Glomerular visceral epithelial cell (primary cell): Measurements from ENCODE around the gene SUGCT.
"Not testable (repeated sequence)": the region's sequence is repeated elsewhere in the genome, so short reads cannot be mapped to it uniquely, and the experiment has no call there.

Experiments
- DNase-seq: peaks from one replicate; pipeline ENCODE4 v3.0.0-alpha.2; 2016; ENCODE audit errors: extremely low spot score

SUGCT gene

GRCh38 chr7:40403703-40404476, 269.1 kb downstream of the SUGCT start:
- DNase-seq: no peak

- DNase-seq: no peak
These were observed 271.2 kb downstream of the SUGCT start for GRCh38 chr7:40405991-40406390.

GRCh38 chr7:40412323-40412722, 277.5 kb downstream of the SUGCT start:
- DNase-seq: no peak

- DNase-seq: not testable (repeated sequence)
These were observed 279.9 kb downstream of the SUGCT start for GRCh38 chr7:40414704-40415103.

- DNase-seq: no peak
These were observed 283.6 kb downstream of the SUGCT start for GRCh38 chr7:40418448-40418847.

- DNase-seq: no peak
These were observed 284.2 kb downstream of the SUGCT start for GRCh38 chr7:40418983-40419382.

- no peak for DNase-seq
These were observed 285.0 kb downstream of the SUGCT start for GRCh38 chr7:40419806-40420205.

- DNase-seq: no peak
These were observed 286.6 kb downstream of the SUGCT start for GRCh38 chr7:40421433-40421832.

- no peak for DNase-seq
These were observed 290.9 kb downstream of the SUGCT start for GRCh38 chr7:40425696-40426095.

GRCh38 chr7:40428421-40428820, 293.6 kb downstream of the SUGCT start:
- DNase-seq: no peak

- no peak for DNase-seq
These were observed 295.0 kb downstream of the SUGCT start for GRCh38 chr7:40429826-40430225.

- DNase-seq: no peak
These were observed 297.2 kb downstream of the SUGCT start for GRCh38 chr7:40432046-40432445.

- DNase-seq: no peak
These were observed 301.9 kb downstream of the SUGCT start for GRCh38 chr7:40436710-40437109.

- peak; percentile 66 for DNase-seq
These were observed 302.7 kb downstream of the SUGCT start for GRCh38 chr7:40437498-40437897.

GRCh38 chr7:40437936-40438634, 303.3 kb downstream of the SUGCT start:
- no peak for DNase-seq

- no peak for DNase-seq
These were observed 304.9 kb downstream of the SUGCT start for GRCh38 chr7:40439686-40440085.

- DNase-seq: no peak
These were observed 312.5 kb downstream of the SUGCT start for GRCh38 chr7:40447345-40447744.

- DNase-seq: no peak
These were observed 320.7 kb downstream of the SUGCT start for GRCh38 chr7:40455485-40455884.

- no peak for DNase-seq
These were observed 323.1 kb downstream of the SUGCT start for GRCh38 chr7:40457776-40458480.

GRCh38 chr7:40463446-40463845, 328.6 kb downstream of the SUGCT start:
- DNase-seq: no peak

GRCh38 chr7:40468891-40469864, 334.4 kb downstream of the SUGCT start:
- peak; percentile 33 for DNase-seq
